GM12864 (cell line): ENCODE measurements around the gene JCHAIN.
A peak's percentile ranks its signal among the peaks of the same experiment; 100 is the strongest.
"Not testable (repeated sequence)": the region's sequence is repeated elsewhere in the genome, so short reads cannot be mapped to it uniquely, and the experiment has no call there.

Experiments used
- DNase-seq: peaks from one replicate; pipeline ENCODE4 v3.0.0-alpha.2; 2011; ENCODE audit warnings: low read depth
- H3K4me3 ChIP-seq: 2 replicates; pipeline ENCODE4 v1.5.1; 2011; ENCODE audit warnings: mild to moderate bottlenecking, low read depth, low read length, control low read depth
- TF ChIP-seq, protein P1 (sequence below): IDR thresholded peaks from 2 replicates; pipeline ENCODE4 v1.5.1; 2011; ENCODE audit warnings: low read depth, mild to moderate bottlenecking, moderate library complexity, low read length, control low read depth, inconsistent platforms; ENCODE audit errors: missing control alignments

Gene JCHAIN

DNA sequence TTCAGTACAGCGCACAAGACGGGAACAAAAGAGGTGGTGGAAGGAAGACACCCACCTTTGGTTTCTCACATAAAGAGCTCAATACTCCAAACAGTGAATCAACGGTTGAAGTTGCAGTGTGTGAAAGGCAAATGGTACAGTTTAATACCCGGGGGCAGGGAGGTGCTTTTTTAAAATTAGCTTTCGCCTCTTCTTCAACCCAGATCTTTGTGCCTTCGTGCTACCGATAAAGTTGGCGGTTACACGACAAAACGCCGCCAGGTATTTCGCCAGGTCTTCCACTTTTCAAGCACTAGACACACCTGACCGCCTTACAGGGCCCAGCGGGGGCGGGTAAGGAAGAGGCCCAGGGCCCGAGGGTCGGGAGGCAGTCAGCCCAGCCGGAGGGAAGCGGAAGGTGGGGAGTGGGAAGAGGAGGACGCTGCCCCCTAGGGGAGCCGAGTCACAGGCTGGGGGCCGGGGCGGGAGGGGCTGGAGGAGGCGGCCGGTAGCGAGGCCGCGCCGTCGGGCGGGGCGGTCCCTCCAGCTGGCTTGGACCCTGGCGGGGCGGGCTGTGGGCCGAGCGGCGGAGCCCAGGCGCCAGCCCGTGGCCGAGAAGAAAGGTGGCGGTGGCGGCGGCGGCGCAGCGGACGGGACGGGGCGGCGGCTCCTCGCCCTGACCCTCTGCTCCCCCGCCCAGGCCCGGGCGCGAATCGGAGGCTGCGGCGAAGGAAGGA, 38.1 kb upstream of the JCHAIN start:
- DNase-seq: no peak
- H3K4me3 ChIP-seq: peak overlapping the region; percentile 83
- TF ChIP-seq, protein P1, sequence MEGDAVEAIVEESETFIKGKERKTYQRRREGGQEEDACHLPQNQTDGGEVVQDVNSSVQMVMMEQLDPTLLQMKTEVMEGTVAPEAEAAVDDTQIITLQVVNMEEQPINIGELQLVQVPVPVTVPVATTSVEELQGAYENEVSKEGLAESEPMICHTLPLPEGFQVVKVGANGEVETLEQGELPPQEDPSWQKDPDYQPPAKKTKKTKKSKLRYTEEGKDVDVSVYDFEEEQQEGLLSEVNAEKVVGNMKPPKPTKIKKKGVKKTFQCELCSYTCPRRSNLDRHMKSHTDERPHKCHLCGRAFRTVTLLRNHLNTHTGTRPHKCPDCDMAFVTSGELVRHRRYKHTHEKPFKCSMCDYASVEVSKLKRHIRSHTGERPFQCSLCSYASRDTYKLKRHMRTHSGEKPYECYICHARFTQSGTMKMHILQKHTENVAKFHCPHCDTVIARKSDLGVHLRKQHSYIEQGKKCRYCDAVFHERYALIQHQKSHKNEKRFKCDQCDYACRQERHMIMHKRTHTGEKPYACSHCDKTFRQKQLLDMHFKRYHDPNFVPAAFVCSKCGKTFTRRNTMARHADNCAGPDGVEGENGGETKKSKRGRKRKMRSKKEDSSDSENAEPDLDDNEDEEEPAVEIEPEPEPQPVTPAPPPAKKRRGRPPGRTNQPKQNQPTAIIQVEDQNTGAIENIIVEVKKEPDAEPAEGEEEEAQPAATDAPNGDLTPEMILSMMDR: peak; percentile 47

DNA sequence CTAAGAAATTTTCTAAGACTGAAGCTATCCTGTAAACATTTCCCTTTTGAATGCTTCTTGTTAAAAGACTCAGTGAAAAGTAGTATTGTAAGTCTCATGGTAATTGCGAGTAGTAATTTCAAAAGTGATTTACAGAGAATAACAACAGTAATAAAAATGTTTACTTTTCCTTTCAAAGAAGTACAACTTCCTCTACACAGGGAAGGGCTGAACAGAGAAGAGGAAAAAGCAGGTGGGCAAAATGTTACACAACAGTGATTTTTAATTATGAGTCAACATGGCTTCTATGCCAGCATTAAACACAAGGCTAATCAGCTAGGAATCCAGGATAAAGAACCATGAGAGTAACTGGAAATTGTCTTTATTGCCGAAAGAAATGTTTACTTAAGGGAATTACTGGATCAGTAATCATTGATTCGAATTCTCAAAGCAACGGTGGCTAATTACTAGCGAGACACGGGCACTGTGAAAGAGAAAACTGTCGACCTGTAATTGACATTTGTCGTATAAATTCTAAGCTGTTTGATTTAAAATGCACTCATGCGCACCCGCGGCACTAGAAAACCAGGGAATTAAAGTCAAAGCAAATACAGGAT, 37.4 kb upstream of the JCHAIN start:
- TF ChIP-seq, protein P1: no peak
- DNase-seq: no peak

DNA sequence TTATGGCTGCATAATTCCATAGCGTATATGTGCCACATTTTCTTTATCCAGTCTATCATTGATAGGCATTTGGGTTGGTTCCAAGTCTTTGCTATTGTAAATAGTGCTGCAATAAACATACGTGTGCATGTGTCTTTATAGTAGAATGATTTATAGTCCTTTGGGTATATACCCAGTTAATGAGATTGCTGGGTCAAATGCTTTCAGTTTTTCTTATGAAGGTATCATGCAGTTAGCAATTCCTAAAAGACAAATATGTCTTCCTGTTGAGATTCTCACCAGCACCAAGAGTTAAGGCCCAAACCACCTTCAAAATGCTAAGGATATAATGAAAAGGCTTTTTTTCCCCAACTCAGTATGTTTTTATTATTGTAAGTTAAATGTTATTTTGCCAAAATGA, 36.3 kb upstream of the JCHAIN start:
- H3K4me3 ChIP-seq, DNase-seq: not testable (repeated sequence)

More for the DNA sequence above, 37.4 kb upstream of the JCHAIN start:
- H3K4me3 ChIP-seq: peak overlapping the region; percentile 83

DNA sequence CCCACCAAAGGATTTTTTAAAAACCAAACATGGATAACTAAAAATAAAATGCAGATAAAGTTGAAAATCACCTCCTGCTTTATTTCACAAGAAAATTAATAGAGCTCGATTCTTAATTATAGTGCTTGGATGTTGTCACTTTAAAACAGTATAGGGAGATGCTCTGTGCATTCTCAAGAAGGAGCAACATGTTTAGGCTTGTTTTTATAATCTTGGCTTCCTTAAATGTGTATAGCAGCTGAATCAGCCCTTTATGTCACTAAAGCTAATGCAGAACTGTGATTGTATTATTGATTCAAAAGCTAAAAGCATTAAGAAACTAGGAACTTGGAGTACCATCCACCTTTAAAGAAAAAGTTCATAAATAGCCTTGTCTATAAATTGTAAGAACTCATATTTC, 35.0 kb upstream of the JCHAIN start:
- H3K4me3 ChIP-seq: no peak overlapping the region
- DNase-seq: no peak
- TF ChIP-seq, protein P1: no peak

DNA sequence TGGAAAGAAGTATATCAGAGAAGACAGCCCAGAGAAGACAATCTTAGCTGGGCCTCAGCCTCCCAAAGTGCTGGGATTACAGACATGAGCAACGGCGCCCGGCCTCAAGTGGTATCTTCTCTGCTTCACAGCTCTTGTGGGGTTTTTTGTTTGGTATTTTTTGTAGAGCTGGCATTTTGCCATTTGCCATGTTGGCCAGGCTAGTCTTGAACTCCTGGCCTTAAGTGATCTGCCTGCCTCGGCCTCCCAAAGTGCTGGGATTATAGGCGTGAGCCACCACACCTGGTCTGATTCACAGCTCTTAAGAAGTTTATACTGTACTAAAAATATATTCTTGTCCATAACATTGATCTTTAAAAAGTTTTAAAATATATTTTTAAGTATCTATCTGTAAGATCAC, 34.4 kb upstream of the JCHAIN start:
- H3K4me3 ChIP-seq: no peak overlapping the region
- DNase-seq: no peak
- TF ChIP-seq, protein P1: no peak

DNA sequence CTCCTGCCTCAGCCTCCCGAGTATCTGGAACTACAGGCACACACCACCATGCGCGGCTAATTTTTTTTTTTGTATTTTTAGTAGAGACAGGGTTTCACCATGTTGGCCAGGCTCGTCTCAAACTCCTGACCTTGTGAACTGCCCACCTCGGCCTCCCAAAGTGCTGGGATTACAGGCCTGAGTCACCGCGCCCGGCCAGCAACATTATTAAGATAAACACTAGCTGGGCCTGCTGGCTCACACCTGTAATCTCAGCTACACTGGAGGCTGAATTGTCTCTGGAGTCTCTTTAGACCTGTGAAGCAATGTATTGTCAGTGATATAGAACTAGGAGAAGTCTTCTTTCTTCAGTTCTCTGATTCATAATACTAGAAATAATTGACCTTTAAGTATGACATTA, 32.1 kb upstream of the JCHAIN start:
- H3K4me3 ChIP-seq: not testable (repeated sequence)

DNA sequence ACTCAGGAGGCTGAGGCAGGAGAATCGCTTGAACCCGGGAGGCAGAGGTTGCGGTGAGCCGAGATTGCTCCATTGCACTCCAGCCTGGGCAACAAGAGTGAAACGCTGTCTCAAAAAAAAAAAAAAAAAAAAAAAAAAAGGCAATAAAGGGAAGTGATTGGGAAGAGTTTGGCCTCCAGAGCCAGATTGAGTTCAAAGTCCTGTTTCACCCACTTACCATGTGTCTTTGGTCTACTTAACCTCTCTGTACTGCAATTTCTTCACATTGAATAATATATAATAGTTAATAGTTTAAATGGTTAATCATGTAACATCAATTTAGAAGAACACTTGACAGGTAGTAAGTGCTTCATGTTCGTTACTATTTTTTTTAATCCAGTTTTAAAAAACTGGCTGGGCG, 28.3 kb upstream of the JCHAIN start:
- not testable (repeated sequence) for H3K4me3 ChIP-seq, DNase-seq

More for the DNA sequence above, 32.1 kb upstream of the JCHAIN start:
- not testable (repeated sequence) for DNase-seq

DNA sequence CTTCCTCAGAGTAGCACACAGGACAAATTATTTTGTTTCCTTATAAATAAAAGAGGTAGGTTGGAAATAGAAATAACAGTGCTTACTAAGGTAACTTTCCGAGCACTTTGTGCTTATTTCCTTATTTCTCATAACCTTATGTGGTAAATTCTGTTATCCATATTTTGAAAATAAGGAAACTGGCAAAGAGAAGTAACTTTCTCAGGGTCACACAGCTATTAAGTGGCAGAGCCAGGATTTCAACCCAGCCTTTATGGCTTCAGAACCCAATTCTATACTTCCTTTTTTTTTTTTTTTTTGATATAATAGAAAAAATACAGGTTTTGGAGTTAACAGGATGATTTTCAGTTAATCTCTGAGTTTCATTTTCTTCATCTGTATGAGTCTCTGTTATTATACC, 25.4 kb upstream of the JCHAIN start:
- TF ChIP-seq, protein P1: no peak
- no peak for DNase-seq
- no peak overlapping the region for H3K4me3 ChIP-seq
